Activated T-cell treated with anti-CD3 and anti-CD28 coated beads for 1 hour (primary cell): ENCODE measurements around the gene PLIN4.
"Not testable (repeated sequence)": the region's sequence is repeated elsewhere in the genome, so short reads cannot be mapped to it uniquely, and the experiment has no call there.

Source experiments
- DNase-seq: peaks from one replicate; pipeline ENCODE4 v3.0.0-alpha.2; 2020; ENCODE audit warnings: low read depth

PLIN4 gene

GRCh38 chr19:4547303-4548237 is 29.3 kb upstream of the PLIN4 start:
- DNase-seq, result no peak

GRCh38 chr19:4543842-4544647 is 25.8 kb upstream of the PLIN4 start:
- DNase-seq, result no peak

GRCh38 chr19:4542896-4543841 is 24.9 kb upstream of the PLIN4 start:
- no peak for DNase-seq

GRCh38 chr19:4541806-4542145 is 23.5 kb upstream of the PLIN4 start:
- not testable (repeated sequence) for DNase-seq

- DNase-seq, result no peak
Measured at GRCh38 chr19:4541114-4541805, 23.0 kb upstream of the PLIN4 start.

GRCh38 chr19:4539693-4540581 is 21.7 kb upstream of the PLIN4 start, which contains the start of gene LRG1:
LRG1 (minus strand) TSS chr19:4540036; CDS start chr19:4540013, 23 bp downstream.
- no peak for DNase-seq

- no peak for DNase-seq
Measured at GRCh38 chr19:4539169-4539692, 20.9 kb upstream of the PLIN4 start.

GRCh38 chr19:4538601-4538954 is 20.3 kb upstream of the PLIN4 start:
- DNase-seq, result no peak

- DNase-seq, result no peak
Measured at GRCh38 chr19:4537953-4538600, 19.8 kb upstream of the PLIN4 start.

GRCh38 chr19:4536798-4537197 is 18.5 kb upstream of the PLIN4 start:
- DNase-seq, result no peak

GRCh38 chr19:4534836-4535658 is 16.8 kb upstream of the PLIN4 start, which contains the start of gene PLIN5:
PLIN5 (minus strand) TSS chr19:4535224; CDS start chr19:4534074, 1,150 bp downstream.
- DNase-seq, result peak; percentile 19

GRCh38 chr19:4533835-4534424 is 15.6 kb upstream of the PLIN4 start:
- DNase-seq, result no peak

GRCh38 chr19:4533334-4533733 is 15.0 kb upstream of the PLIN4 start:
- DNase-seq, result no peak

- no peak for DNase-seq
Measured at GRCh38 chr19:4531562-4532165, 13.4 kb upstream of the PLIN4 start.

GRCh38 chr19:4529924-4530522 is 11.7 kb upstream of the PLIN4 start:
- no peak for DNase-seq

GRCh38 chr19:4528843-4529242 is 10.6 kb upstream of the PLIN4 start:
- no peak for DNase-seq

- not testable (repeated sequence) for DNase-seq
Measured at GRCh38 chr19:4527377-4527776, 9.1 kb upstream of the PLIN4 start.
